Measurements from ENCODE around the gene TBC1D21.

DNA sequence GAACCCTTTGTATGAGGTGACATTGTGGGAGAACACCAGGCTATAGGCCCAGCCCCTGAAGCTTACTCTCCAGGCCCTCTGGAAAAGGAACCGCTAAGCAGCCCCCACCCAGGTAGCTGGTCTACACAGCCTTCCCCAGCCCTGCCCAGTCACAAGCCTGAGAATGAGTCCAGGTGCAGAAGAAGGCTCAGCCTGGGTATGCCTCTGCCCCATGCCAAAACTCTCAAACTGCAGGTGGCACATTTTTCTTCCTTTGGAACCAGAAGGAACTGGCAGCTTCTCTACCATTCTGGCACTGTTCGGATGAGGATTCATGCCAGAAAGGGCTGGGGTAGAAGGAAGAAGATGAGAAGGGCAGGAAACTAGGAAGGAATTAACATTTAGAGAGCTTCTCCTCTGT is 23.7 kb upstream of the TBC1D21 start:
- TF ChIP-seq, protein P1, sequence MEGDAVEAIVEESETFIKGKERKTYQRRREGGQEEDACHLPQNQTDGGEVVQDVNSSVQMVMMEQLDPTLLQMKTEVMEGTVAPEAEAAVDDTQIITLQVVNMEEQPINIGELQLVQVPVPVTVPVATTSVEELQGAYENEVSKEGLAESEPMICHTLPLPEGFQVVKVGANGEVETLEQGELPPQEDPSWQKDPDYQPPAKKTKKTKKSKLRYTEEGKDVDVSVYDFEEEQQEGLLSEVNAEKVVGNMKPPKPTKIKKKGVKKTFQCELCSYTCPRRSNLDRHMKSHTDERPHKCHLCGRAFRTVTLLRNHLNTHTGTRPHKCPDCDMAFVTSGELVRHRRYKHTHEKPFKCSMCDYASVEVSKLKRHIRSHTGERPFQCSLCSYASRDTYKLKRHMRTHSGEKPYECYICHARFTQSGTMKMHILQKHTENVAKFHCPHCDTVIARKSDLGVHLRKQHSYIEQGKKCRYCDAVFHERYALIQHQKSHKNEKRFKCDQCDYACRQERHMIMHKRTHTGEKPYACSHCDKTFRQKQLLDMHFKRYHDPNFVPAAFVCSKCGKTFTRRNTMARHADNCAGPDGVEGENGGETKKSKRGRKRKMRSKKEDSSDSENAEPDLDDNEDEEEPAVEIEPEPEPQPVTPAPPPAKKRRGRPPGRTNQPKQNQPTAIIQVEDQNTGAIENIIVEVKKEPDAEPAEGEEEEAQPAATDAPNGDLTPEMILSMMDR (conservative IDR thresholded peaks at IDR 0.05; ENCODE audit: low read length), result no peak
- TF ChIP-seq EZH2phosphoT487 (IDR thresholded peaks at IDR 0.05; ENCODE audit: borderline replicate concordance), result no peak
